Uterus (tissue), 2 donors: Measurements from ENCODE around the gene WFDC6.

Experiments
- CTCF ChIP-seq, 4 experiments: fragments of 200-600 bp in 2 of 4; fragments of 450-650 bp in 2 of 4; sonication (generic) in 2 of 4; IDR thresholded peaks; one replicate each; pipeline ENCODE4 v1.5.1; 2016 to 2019; ENCODE audit warnings: antibody characterized with exemption in 4 of 4, mild to moderate bottlenecking in 2 of 4, moderate library complexity in 1 of 4
- POLR2A ChIP-seq, 2 donors: fragments of 450-650 bp; IDR thresholded peaks; one replicate each; pipeline ENCODE4 v1.6.1; 2016; ENCODE audit warnings: antibody characterized with exemption in 2 of 2, mild to moderate bottlenecking in 1 of 2, moderate library complexity in 1 of 2

DNA sequence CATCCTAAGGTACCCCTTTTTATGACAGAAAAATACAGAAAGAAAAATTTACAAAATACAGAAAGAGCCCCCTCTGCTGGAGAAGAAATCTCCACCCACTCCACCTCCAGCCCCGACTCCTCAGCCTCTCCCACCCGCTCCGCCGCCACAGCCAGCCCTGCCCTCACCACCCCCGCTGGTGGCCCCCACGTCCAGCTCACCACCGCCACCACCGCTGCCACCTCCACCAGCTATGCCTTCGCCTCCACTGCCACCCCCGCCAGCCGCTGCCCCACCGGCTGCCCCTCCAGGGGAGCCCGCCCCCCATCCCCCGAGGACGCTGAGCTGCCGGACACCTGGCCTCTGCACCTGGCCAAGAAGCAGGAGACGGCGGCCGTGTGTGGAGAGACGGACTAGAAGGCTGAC is 52.0 kb downstream of the WFDC6 start:
- TF ChIP-seq CTCF (IDR thresholded peaks at IDR 0.05): no peak
- TF ChIP-seq POLR2A (IDR thresholded peaks at IDR 0.05): no peak
